IPS DF 6.9 (cell line): ENCODE data around the gene GLP2R.

Source experiments
- DNase-seq: peaks from one replicate; pipeline ENCODE4 v3.0.0-alpha.2; 2013; ENCODE audit warnings: low read depth, low spot score
- H3K27ac ChIP-seq: one replicate; pipeline ENCODE4 v1.5.1; 2013; ENCODE audit warnings: low read length, control low read depth
- H3K27me3 ChIP-seq: 2 replicates; pipeline ENCODE4 v1.6.1; 2013; ENCODE audit warnings: mild to moderate bottlenecking, low read length; ENCODE audit not compliant: control insufficient read depth, insufficient read depth
- H3K36me3 ChIP-seq: 2 replicates; pipeline ENCODE4 v1.6.1; 2013; ENCODE audit warnings: low read length; ENCODE audit not compliant: control insufficient read depth, insufficient read depth
- H3K4me1 ChIP-seq: 2 replicates; pipeline ENCODE4 v1.6.1; 2013; ENCODE audit warnings: low read length; ENCODE audit not compliant: control insufficient read depth, insufficient read depth
- H3K4me3 ChIP-seq: 2 replicates; pipeline ENCODE4 v1.5.1; 2013; ENCODE audit warnings: mild to moderate bottlenecking, low read length
- H3K9me3 ChIP-seq: 2 replicates; pipeline ENCODE4 v1.6.1; 2013; ENCODE audit warnings: low read length, inconsistent platforms; ENCODE audit not compliant: control insufficient read depth, insufficient read depth
- WGBS: extraction: QIAGEN DNeasy Blood & Tissue Kit; methylation state at CpG from one replicate; pipeline ENCODE4 v1.1.7; 2013; ENCODE audit warnings: mixed read lengths, missing lambda C conversion rate; ENCODE audit not compliant: insufficient read length, insufficient coverage; 5-methylcytosine and 5-hydroxymethylcytosine counted together

The GLP2R gene

DNA sequence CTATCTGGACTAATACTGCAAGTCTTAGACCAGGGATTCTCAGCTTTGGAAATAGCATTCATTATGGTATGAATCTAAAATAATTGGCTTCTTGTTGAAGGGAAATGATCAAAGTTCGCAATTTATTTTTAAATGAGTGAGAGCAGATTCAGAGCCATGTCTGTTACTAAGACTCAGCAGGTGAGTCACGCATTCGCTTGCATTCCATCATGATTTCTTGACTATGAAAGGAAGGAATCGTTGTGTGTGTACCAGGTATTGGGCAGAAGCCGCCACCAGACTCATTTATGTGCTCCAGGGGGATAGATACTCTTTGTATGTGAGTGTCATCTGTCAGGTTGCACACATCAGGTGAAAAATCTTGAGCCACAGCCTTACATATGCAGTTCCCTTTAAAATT lies 14.6 kb upstream of the GLP2R start:
- no peaks in the 10 kb centered on the region for H3K9me3 ChIP-seq
- H3K27me3 ChIP-seq = no peaks in the 10 kb centered on the region; the same call in 1 of the 2 replicates
- DNase-seq = no peak
- no peaks in the 10 kb centered on the region for H3K4me1 ChIP-seq
- no peak overlapping the region for H3K27ac ChIP-seq
- H3K4me3 ChIP-seq = no peak overlapping the region
- WGBS = no CpG with 5 or more reads among the region's 5 CpGs
- no peaks in the 10 kb centered on the region for H3K36me3 ChIP-seq

- Histone ChIP-seq H3K4me1 (no peaks in the 10 kb centered on the region), H3K36me3 (no peaks in the 10 kb centered on the region), H3K4me3 (no peak overlapping the region), H3K27me3 (no peaks in the 10 kb centered on the region; the same call in 1 of the 2 replicates), H3K9me3 (no peaks in the 10 kb centered on the region), H3K27ac (no peak overlapping the region)
- no peak for DNase-seq
- no CpG with 5 or more reads among the region's 11 CpGs for WGBS
These were observed 14.2 kb upstream of the GLP2R start for GRCh38 chr17:9811537-9811936.

GRCh38 chr17:9813166-9813565 lies 12.6 kb upstream of the GLP2R start:
- no CpG with 5 or more reads among the region's 9 CpGs for WGBS
- H3K27ac ChIP-seq = no peak overlapping the region
- H3K9me3 ChIP-seq = no peaks in the 10 kb centered on the region
- no peaks in the 10 kb centered on the region for H3K36me3 ChIP-seq
- DNase-seq = no peak
- H3K27me3 ChIP-seq = no peaks in the 10 kb centered on the region
- H3K4me1 ChIP-seq = no peaks in the 10 kb centered on the region
- H3K4me3 ChIP-seq = no peak overlapping the region

DNA sequence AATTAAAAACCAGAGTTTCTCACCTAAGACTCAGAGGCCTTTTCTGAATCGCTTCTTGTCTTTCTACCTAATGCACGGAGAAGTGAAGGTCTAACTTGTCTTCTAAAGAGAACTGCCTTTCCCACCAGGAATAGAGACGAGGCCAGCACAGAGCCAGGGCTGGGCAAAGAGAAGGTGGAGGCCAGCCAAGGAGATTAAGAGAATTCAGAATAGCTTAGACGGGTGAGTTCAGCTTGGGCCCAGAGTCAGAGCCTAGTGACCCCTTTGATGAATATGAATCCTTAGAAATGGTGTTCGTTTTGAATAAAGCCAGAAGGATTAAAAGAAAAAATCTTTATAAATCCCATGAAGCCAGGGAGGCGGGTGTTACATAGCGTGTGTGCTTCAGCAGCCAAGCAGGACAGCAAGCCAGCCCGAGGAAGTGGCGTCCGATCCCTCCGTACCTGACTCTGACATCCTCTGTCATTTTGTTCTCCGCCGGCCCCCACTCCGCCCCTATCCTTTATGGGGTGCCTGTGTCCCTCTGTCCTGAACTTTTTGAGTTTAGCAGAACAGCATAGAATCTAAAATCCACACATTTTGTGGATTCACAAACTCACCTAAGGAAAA lies 11.3 kb upstream of the GLP2R start:
- H3K4me1 ChIP-seq = no peaks in the 10 kb centered on the region
- H3K4me3 ChIP-seq = no peak overlapping the region
- no peaks in the 10 kb centered on the region for H3K27me3 ChIP-seq
- H3K27ac ChIP-seq = no peak overlapping the region
- H3K9me3 ChIP-seq = no peaks in the 10 kb centered on the region
- DNase-seq = no peak
- no CpG with 5 or more reads among the region's 14 CpGs for WGBS
- no peaks in the 10 kb centered on the region for H3K36me3 ChIP-seq

DNA sequence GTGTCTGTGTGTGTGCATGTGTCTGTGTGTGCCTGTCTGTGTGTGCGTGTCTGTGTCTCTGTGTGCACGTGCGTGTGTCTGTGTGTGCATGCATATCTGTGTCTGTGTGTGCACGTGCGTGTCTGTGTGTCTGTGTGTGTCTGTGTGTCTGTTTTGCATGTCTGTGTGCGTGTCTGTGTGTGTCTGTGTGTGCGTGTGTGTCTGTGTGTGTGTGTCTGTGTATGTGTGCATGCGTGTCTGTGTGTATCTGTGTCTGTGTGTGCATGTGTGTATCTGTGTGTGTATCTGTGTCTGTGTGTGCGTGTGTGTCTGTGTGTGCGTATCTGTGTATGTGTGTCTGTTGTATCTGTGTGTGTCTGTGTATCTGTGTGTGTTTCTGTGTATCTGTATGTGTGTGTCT lies 9.3 kb upstream of the GLP2R start:
- no peaks in the 10 kb centered on the region for H3K9me3 ChIP-seq
- H3K4me3 ChIP-seq = no peak overlapping the region
- no peak for DNase-seq
- no peak overlapping the region for H3K27ac ChIP-seq
- no peaks in the 10 kb centered on the region for H3K27me3 ChIP-seq
- WGBS = no CpG with 5 or more reads among the region's 10 CpGs
- no peaks in the 10 kb centered on the region for H3K36me3 ChIP-seq
- no peaks in the 10 kb centered on the region for H3K4me1 ChIP-seq

- no CpG with 5 or more reads among the region's 8 CpGs for WGBS
- H3K4me1 ChIP-seq = no peaks in the 10 kb centered on the region
- no peak for DNase-seq
- H3K27me3 ChIP-seq = no peaks in the 10 kb centered on the region
- H3K9me3 ChIP-seq = no peaks in the 10 kb centered on the region
- H3K36me3 ChIP-seq = no peaks in the 10 kb centered on the region
- no peak overlapping the region for H3K27ac ChIP-seq
- no peak overlapping the region for H3K4me3 ChIP-seq
These were observed 8.6 kb upstream of the GLP2R start for GRCh38 chr17:9817086-9817485.

GRCh38 chr17:9818760-9819159 lies 7.0 kb upstream of the GLP2R start:
- 100% methylated on average over 1 of the region's 4 CpGs for WGBS
- no peaks in the 10 kb centered on the region for H3K36me3 ChIP-seq
- H3K4me3 ChIP-seq = no peak overlapping the region

DNA sequence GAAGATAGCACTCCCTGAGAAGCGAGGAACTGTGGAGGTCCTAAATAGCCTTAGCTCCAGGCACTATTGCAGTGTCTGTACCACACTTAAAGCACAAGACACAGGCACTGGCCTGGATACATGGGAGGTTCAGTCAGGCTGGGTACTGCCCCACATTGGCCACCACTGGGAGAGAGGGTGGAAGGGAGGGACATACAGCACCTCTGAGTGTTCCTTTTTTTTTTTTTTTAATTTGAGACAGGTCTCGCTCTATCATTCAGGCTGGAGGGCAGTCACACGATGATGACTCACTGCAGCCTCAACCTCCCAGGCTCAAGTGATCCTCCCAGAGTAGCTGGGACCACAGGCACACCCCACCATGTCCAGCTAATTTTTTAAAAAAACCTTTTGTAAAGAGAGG lies 5.3 kb upstream of the GLP2R start:
- H3K36me3 ChIP-seq = no peaks in the 10 kb centered on the region
- H3K4me1 ChIP-seq = no peaks in the 10 kb centered on the region
- no CpG with 5 or more reads among the region's 3 CpGs for WGBS
- H3K27ac ChIP-seq = no peak overlapping the region
- DNase-seq = no peak
- no peak overlapping the region for H3K4me3 ChIP-seq
- H3K9me3 ChIP-seq = no peaks in the 10 kb centered on the region
- H3K27me3 ChIP-seq = no peaks in the 10 kb centered on the region

More at GRCh38 chr17:9818760-9819159, 7.0 kb upstream of the GLP2R start:
- Histone ChIP-seq H3K9me3 (no peaks in the 10 kb centered on the region), H3K27me3 (no peaks in the 10 kb centered on the region), H3K4me1 (no peaks in the 10 kb centered on the region), H3K27ac (no peak overlapping the region)
- DNase-seq = no peak

- Histone ChIP-seq H3K27me3 (no peaks in the 10 kb centered on the region), H3K4me1 (no peaks in the 10 kb centered on the region), H3K36me3 (no peaks in the 10 kb centered on the region), H3K9me3 (no peaks in the 10 kb centered on the region), H3K4me3 (no peak within 1 kb of the TSS), H3K27ac (no peak within 1 kb of the TSS)
- DNase-seq = no peak
- WGBS = no CpG with 5 or more reads among the region's 15 CpGs
These were observed 3.8 kb upstream of the GLP2R start, which contains the start of gene GSG1L2 for GRCh38 chr17:9821921-9822320. TSS of gene GSG1L2 (minus strand) at chr17:9822079. CDS start at chr17:9822071, 8 bp downstream.

DNA sequence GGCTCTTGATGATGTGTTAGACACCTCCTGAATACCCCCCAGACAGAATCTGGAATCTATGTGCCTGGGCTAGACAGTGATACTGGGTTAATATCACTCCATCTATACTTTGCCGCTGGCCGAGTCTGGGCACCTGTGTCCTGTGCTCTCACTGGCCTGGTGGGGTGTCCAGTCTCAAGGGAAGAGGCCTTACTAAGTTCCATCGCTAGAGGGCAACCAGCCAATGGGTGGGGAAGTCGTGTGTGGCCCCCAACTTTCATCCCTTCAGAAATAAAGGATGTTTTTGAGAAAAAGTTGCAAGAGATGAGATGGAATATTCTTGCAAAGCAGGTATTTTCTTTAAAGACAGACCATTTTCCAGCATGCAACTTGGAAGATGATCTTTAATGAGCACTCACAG lies 1.6 kb upstream of the GLP2R start:
- H3K27me3 ChIP-seq = no peaks in the 10 kb centered on the region
- no peak for DNase-seq
- no peaks in the 10 kb centered on the region for H3K9me3 ChIP-seq
- H3K27ac ChIP-seq = no peak overlapping the region
- H3K36me3 ChIP-seq = no peaks in the 10 kb centered on the region
- no peak overlapping the region for H3K4me3 ChIP-seq
- H3K4me1 ChIP-seq = no peaks in the 10 kb centered on the region
- WGBS = no CpG with 5 or more reads among the region's 4 CpGs

GRCh38 chr17:9824797-9825338 lies 856 bp upstream of the GLP2R start:
- no CpG with 5 or more reads among the region's 8 CpGs for WGBS

More at GRCh38 chr17:9824797-9825338, 856 bp upstream of the GLP2R start:
- no peak overlapping the region for H3K4me3 ChIP-seq
- H3K36me3 ChIP-seq = no peaks in the 10 kb centered on the region
- H3K9me3 ChIP-seq = no peaks in the 10 kb centered on the region
- H3K27ac ChIP-seq = no peak overlapping the region
- no peaks in the 10 kb centered on the region for H3K4me1 ChIP-seq
- no peaks in the 10 kb centered on the region for H3K27me3 ChIP-seq
- DNase-seq = no peak
